ENCODE data around the gene IPO4.

GRCh38 chr14:24192933-24193332 is 4.3 kb upstream of the IPO4 start:
- no peak for TF ChIP-seq CTCF (IDR thresholded peaks at IDR 0.05; ENCODE audit: poor library complexity)
- TF ChIP-seq EZH2 (IDR thresholded peaks at IDR 0.05; ENCODE audit: borderline replicate concordance) = no peak
